Fibroblast of lung (primary cell): Measurements from ENCODE around the gene TMEM270. TPM values are rescaled to one million over a fixed set of nuclear protein-coding genes. Genes with fewer than 3 reads are reported as not detected.

Source experiments
- DNase-seq, 2 donors: peaks; one replicate each; pipeline versions ENCODE4 v3.0.0 to v3.0.0-alpha.2; 2010; ENCODE audit warnings: low read depth in 2 of 2
- H2AFZ ChIP-seq: 2 replicates; pipeline ENCODE4 v1.5.1; 2012; ENCODE audit warnings: low read length, control low read depth, inconsistent platforms
- H3K27ac ChIP-seq: 2 replicates; pipeline ENCODE4 v1.5.1; 2011; ENCODE audit warnings: low read length, control low read depth; ENCODE audit not compliant: insufficient read depth
- H3K27me3 ChIP-seq: 2 replicates; pipeline ENCODE4 v1.5.1; 2011; ENCODE audit warnings: mild to moderate bottlenecking, low read length; ENCODE audit not compliant: control insufficient read depth, insufficient read depth
- H3K36me3 ChIP-seq: 2 replicates; pipeline ENCODE4 v1.5.1; 2011; ENCODE audit warnings: low read length; ENCODE audit not compliant: control insufficient read depth, insufficient read depth
- H3K4me1 ChIP-seq: 2 replicates; pipeline ENCODE4 v1.5.1; 2011; ENCODE audit warnings: low read length; ENCODE audit not compliant: control insufficient read depth, insufficient read depth; ENCODE audit errors: extremely low read depth
- H3K4me2 ChIP-seq: 2 replicates; pipeline ENCODE4 v1.5.1; 2011; ENCODE audit warnings: low read length, control low read depth; ENCODE audit not compliant: insufficient read depth; ENCODE audit errors: extremely low read depth
- H3K4me3 ChIP-seq, 4 experiments: fragments of 200-600 bp in 1 of 4; sonication (generic) in 1 of 4; replicated peaks in 1 of 4; 2 replicates each; pipeline ENCODE4 v1.5.1; 2011 to 2016; ENCODE audit warnings: low read length in 4 of 4, low read depth in 3 of 4, mild to moderate bottlenecking in 3 of 4, control low read depth in 2 of 4, inconsistent platforms in 1 of 4, mixed read lengths in 1 of 4; ENCODE audit not compliant: insufficient read depth in 1 of 4; ENCODE audit errors: control extremely low read depth in 1 of 4
- H3K79me2 ChIP-seq: 2 replicates; pipeline ENCODE4 v1.5.1; 2012; ENCODE audit warnings: mild to moderate bottlenecking, low read length, inconsistent platforms; ENCODE audit not compliant: control insufficient read depth, insufficient read depth
- H3K9ac ChIP-seq: 2 replicates; pipeline ENCODE4 v1.5.1; 2011; ENCODE audit warnings: mild to moderate bottlenecking, low read length, control low read depth; ENCODE audit not compliant: insufficient read depth
- H3K9me3 ChIP-seq: 2 replicates; pipeline ENCODE4 v1.5.1; 2012; ENCODE audit warnings: low read depth, low read length; ENCODE audit not compliant: control insufficient read depth, insufficient read depth
- H4K20me1 ChIP-seq: 2 replicates; pipeline ENCODE4 v1.5.1; 2011; ENCODE audit warnings: low read length; ENCODE audit not compliant: control insufficient read depth, insufficient read depth; ENCODE audit errors: extremely low read depth
- CTCF ChIP-seq, 2 donors: IDR thresholded peaks in 1 of 2; conservative IDR thresholded peaks in 1 of 2; 1 replicate in 1 of 2; 2 replicates in 1 of 2; pipeline ENCODE4 v1.5.1; 2011 to 2012; ENCODE audit warnings: low read length in 2 of 2, control low read depth in 1 of 2, inconsistent platforms in 1 of 2, low read depth in 1 of 2, mild to moderate bottlenecking in 1 of 2
- EZH2 ChIP-seq: IDR thresholded peaks from 2 replicates; pipeline ENCODE4 v1.5.1; 2012; ENCODE audit warnings: low read length, control low read depth, mild to moderate bottlenecking; ENCODE audit errors: missing control alignments
- polyA plus RNA-seq, 2 donors: library from polyadenylated mRNA; depleted of rRNA in 1 of 2; stranded (reverse) in 1 of 2; unstranded in 1 of 2; fragments of >200 nt; gene quantifications; 2 replicates each; pipeline ENCODE4 v1.2.1, GENCODE V29; 2011 to 2012; ENCODE audit warnings: missing spikeins in 1 of 2
- total RNA-seq: library from RNA; depleted of rRNA; stranded (reverse); fragments of >200 nt; gene quantifications from 2 replicates; pipeline ENCODE4 v1.2.1, GENCODE V29; 2014

TMEM270 gene
- total and polyA plus RNA-seq, 2 donors (not counting 1 experiment from before 2014, with no cell fraction given): not detected

- Histone ChIP-seq H3K27ac (no peak overlapping the region), H4K20me1 (no peaks in the 10 kb centered on the region)
Observed at GRCh38 chr7:73908123-73908611, 47.2 kb downstream of the TMEM270 start.

GRCh38 chr7:73909051-73909941 is 48.3 kb downstream of the TMEM270 start:
- H2AFZ ChIP-seq: no peak overlapping the region
- H3K4me3 ChIP-seq: no peak overlapping the region
- no peak overlapping the region for H3K4me2 ChIP-seq
- no peak overlapping the region for H3K27ac ChIP-seq
- H3K9ac ChIP-seq: no peak overlapping the region
- H3K36me3 ChIP-seq: no peaks in the 10 kb centered on the region
- H3K4me1 ChIP-seq: peaks cover 5% of the 10 kb centered on the region
- no peaks in the 10 kb centered on the region for H3K27me3 ChIP-seq
- TF ChIP-seq CTCF (conservative IDR thresholded peaks at IDR 0.05 in 1 of 2, IDR thresholded peaks at IDR 0.05 in 1 of 2; ENCODE audit: low read depth in 1 of 2, low read length in 2 of 2): no peak
- no peak for TF ChIP-seq EZH2
- H3K79me2 ChIP-seq: no peaks in the 10 kb centered on the region
- no peaks in the 10 kb centered on the region for H3K9me3 ChIP-seq
- no peak for DNase-seq
- H4K20me1 ChIP-seq: no peaks in the 10 kb centered on the region

More at GRCh38 chr7:73908123-73908611, 47.2 kb downstream of the TMEM270 start:
- no peak overlapping the region for H2AFZ ChIP-seq
- no peak overlapping the region for H3K4me3 ChIP-seq
- H3K27me3 ChIP-seq: no peaks in the 10 kb centered on the region
- no peaks in the 10 kb centered on the region for H3K79me2 ChIP-seq
- H3K9me3 ChIP-seq: no peaks in the 10 kb centered on the region
- no peaks in the 10 kb centered on the region for H3K36me3 ChIP-seq
- DNase-seq: no peak
- H3K4me2 ChIP-seq: no peak overlapping the region
- no peak overlapping the region for H3K9ac ChIP-seq
- H3K4me1 ChIP-seq: peaks cover 5% of the 10 kb centered on the region
- TF ChIP-seq CTCF (conservative IDR thresholded peaks at IDR 0.05 in 1 of 2, IDR thresholded peaks at IDR 0.05 in 1 of 2; ENCODE audit: low read depth in 1 of 2, low read length in 2 of 2) (no peak), EZH2 (no peak)

DNA sequence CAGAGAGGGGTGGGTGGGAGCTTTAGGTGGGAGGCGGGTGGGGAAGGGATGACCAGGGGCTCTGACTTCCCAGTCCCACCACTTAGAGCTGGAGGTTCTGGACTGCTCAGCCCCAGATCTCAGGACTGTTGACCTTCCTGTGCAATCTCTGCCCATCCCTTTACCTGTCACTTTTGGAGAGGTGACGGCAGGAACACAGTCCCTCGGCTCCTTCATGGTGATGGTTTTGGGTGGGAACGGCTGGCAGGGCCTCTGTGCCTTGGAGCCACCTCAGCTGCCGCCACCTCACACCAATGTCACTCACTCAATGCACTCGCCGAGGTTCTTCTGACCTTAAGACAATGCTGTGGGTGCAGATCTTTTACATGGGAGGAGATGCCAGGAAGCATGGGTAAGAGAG is 49.0 kb downstream of the TMEM270 start:
- TF ChIP-seq EZH2: no peak
- TF ChIP-seq CTCF (conservative IDR thresholded peaks at IDR 0.05 in 1 of 2, IDR thresholded peaks at IDR 0.05 in 1 of 2; ENCODE audit: low read depth in 1 of 2, low read length in 2 of 2): no peak
- DNase-seq: no peak
- Histone ChIP-seq H2AFZ (no peak overlapping the region), H3K79me2 (no peaks in the 10 kb centered on the region), H3K4me2 (no peak overlapping the region), H3K4me1 (peaks cover 5% of the 10 kb centered on the region), H4K20me1 (no peaks in the 10 kb centered on the region), H3K4me3 (no peak overlapping the region), H3K27me3 (no peaks in the 10 kb centered on the region), H3K9me3 (no peaks in the 10 kb centered on the region), H3K9ac (no peak overlapping the region), H3K36me3 (no peaks in the 10 kb centered on the region), H3K27ac (no peak overlapping the region)
